Stimulated activated CD4-positive, alpha-beta T cell treated with anti-CD3 and anti-CD28 coated beads, Interleukin-2, amount 100 ng/mL, for 24 hours (primary cell): ENCODE measurements around the gene LBH.

Source experiments
- DNase-seq, 2 donors: peaks; one replicate each; pipeline ENCODE4 v3.0.0-alpha.2; 2020

The LBH gene

DNA sequence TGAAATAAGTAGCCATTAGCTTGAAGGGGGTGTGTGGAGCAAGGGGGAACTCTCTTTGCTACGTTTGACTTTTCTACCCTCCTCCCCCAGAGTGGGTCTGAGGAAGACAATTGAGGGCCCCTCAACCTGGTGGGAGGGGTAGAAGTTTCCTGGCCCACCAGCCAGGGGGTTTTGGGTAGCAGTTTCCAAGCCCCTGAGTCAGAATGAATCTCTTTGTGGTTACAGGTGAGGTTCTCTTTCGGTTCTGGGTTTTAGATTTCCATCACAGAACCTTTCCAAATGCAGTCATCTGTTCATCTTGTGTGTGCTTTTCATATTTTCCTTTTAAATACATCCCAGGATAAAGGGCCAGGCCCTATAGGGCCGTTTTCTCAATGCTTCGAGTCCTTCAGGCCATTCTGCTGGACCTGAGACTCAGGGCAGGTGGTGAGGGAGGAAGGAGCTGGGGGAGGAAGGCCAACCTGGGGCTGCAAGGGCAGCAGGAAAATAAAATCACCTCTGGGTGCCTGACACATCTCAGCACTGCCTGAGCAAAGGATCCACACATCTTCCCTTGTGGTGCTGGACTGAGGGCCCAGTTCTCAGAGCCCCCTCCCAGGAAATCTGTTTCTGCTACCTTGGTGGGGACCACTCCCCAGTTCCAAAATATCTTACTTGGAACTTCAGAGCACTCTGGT is 4.7 kb downstream of the LBH start:
- peak; percentile 54 to 70 for DNase-seq

DNA sequence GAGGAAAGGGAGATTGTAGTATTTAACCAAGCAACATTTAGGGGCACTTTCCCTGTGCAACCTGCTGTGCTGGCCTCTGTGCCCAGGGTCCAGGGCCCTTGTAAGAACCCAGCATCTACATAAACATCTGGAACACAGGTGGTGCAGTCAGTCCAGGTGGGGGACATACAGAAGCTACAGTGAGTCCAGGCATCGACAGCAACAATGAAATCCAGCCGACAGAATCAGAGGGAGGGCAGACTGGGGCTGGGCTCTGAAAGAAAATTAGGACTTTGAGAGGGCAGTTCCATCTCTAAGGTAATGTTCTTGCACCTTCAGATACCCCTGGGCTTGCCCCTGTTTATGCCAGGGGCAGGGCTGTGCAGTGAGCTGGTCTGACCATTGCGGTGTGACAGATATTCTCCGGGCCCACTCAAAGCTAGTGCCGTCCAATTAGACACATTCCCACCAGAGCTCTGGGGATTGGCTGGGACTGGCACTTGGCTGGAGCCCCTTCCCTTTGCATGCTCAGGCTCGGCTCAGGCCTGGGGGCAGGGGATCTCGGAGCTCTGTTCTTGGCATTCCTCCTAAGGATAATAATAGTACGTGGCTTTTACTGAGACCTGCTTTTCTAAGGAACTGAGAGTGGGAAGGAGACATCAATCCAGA is 5.4 kb downstream of the LBH start:
- DNase-seq: no peak

DNA sequence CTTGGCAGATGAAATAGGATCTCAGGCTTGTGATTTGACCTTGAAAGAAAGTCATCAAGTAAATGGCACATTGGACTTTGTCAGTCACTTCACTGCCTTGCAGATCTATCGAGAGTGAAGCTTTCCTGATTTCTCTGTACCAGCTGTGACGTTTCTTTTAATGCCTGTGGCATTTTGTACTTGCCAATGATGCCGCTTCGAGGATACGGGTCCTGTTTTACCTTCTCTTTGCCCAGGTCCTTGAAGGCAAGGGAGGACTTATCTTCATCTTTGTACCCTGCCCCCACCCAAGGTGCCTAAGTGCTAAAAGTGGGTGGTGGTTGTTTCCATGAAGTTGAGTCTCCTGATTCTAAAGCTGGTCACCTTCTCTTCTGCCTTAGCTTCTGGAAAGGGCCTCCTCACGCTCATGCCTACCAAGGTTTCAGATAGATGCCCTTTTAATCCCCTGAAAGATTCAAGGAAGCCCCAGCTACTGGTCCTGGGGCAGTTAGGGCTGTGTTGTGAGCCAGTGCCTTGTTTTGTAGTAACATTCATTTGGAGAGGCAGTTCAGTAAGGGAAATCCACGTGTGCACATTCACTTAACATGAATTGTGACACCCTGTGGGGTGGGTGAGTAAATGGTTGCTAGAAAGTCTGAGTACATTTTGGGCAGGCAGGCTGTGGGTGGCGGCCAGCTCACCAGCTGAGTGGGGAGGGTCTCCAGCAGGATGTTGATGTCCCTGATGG is 6.1 kb downstream of the LBH start:
- DNase-seq: peak in 1 of 2 donors; percentile 59

DNA sequence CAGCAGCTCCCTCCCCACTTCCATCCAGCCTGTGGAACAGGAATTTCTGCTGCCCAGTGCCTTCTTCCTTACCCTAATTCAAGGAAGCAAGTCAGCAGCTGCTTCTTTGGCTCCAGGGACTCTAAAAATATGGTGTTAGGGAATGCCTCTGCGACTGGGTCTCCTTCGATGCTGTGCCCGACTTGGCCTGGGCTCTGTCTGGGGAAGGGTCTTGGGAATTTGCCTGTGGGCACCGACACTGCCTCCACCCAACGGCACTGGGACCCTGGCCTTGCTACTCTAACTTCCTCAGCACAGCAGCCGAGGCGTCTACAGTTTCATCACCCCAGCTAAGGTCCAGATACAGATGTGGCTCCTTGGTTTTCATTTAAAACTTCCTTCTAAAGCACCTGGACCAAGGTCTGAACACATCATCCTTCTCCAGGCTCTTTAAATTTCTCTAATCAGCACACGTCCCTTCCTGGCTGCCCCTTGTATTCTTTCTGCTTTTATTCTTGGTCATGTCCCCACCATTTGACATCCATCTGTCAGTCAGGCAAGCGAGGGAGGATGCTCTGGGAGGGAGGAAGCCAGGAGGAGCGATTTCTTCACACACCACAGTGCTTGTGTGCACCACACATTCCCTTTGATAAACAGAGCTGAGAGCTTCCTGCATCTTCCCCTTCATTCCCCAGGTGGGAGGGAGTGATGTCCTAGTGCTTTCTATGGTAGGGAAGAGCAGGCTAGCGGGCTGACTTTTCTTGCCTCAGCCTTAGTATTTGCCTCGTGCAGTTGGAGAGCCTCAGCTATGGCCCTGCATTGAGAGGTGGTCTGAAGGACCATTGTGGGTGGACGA is 6.8 kb downstream of the LBH start:
- no peak for DNase-seq

DNA sequence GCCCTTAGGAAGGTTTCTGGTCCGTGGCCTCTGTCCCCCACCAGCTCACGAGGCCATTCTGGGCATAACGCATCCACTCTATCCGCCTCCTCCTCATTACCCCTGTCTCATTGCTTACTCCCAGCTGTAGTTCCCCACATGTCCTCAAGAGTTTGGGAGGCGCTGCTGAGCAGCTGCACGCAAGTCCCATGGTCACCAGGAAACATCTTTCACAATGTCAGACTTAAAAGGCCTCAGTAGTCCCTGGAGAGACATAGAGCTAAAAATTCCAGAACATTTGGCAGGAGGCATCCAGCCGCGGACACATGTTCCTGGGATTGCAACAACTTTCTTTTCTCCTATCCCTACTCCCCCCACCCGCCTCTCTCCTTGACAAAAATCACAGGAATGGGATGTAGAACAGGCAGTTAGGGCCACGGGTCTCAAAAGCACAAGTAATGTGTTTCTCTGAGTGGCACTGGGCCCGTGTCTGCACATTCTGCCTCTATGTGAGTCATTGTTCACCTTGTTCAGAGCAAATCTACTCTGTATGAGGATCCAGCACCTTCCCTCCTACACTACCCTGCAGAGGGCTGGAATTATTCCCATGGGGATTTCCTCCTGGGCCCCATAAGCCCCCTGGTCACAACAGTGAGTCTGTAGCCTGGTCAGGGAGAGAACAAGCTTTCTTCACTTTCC is 8.1 kb downstream of the LBH start:
- peak; percentile 74 to 81 for DNase-seq

DNA sequence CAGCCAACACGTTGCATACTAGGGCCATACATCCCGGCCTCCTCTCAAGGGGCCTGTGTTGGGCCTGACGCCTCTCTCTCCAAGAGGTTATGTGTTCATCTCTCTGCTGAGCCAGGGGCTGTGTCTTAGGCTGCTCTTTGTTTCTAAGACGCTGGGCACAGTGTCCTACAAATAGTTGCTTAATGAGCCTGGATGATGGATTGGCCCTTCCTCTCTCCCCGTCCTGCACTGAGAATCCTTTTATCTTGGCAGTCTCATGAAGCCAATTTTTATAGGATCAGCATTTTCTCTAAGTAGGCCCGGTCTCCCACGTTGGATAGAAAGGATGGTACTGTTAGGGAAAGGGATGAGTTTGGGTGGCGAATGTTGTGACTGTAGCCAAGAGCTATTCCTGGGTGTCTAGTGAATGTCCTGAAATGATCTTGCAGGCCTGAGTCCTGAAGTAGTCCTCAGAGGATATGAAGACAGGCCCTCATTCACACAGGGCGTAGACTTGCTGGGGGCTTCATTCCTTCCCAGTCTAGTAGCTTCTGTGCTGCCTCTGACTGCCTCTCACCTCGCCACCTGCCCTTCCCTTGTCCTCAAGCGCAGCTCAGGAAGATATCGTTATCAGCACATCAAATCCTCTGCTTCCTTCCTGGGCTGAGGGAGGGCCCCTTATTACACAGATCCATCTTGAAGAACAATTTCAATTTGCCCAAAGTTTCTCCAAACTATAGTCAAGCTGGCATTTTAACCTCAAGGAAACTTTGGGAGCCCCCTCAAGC is 8.8 kb downstream of the LBH start:
- no peak for DNase-seq

DNA sequence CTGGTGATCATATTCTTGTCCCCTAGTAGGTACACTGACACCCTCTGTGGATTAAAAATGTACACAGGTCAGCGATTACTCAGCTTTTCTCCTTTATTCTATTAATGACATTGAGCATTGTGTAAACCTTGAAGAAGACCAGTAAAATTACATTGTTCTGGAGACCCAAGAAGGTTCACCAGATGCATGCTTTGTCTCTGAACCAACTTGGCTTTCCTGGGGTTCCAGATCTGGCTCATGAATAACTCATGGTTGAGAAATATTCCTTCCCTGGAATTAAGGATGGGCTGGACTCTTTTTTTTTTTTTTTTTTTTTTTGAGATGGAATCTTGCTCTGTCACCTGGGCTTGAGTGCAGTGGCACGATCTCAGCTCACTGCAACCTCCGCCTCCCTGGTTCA is 11.9 kb downstream of the LBH start:
- no peak for DNase-seq

DNA sequence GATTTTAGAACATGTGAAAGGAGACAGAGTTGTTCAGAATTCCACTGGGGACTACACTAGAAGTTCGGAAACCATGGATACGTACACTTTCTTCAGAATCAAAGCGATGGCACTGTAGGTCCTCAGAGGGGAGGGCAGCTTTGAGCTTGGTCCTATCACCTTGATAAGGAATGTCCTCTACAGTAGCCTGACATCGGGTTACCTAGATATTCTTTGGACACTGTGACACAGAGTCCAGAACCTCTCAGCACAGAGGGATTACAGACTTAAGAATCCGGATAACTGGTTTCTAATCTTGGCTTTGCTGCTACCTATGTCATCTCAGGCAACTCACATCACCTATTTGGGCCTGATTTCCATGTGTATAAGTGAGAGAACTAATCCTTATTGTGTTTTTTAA is 14.0 kb downstream of the LBH start:
- no peak for DNase-seq

DNA sequence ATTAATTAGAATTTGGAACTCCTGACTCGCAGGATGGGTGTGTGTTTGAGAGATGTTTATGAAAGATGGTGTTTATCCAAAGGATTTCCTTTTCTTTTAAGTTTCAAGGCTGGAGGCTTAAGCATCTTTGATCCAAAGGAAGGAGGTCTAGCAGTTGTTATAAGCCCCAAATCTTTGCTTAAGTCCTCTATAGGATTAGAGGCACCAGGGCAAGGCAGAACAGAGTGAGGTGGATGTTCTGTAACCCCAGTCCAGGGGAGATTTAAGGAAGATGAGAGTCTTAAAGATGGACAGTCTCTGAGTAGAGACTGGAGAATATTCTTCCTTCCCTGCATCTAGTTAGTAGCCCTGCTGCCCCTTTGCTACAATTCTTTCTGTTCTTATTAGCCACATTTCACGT is 17.5 kb downstream of the LBH start:
- no peak for DNase-seq

DNA sequence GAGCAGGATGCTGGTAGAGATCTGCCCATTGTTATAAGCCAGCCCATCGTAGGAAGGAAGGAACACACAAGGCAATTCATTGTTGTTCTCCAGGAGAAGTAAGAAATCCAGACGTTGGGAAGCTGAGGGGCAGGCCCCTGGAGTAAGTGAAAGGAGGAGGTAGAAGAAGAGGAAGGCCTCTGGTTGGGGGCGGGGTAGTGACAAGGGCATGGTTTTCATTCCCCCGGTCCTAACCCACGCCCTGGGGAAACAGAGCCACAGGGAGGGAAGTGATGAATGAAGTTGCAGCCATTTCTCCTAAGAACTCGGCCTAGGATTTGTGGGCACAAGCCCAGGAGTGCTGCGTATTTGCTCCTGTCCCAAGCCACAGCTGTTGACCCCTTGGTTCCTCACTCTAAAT is 18.0 kb downstream of the LBH start:
- DNase-seq: no peak

DNA sequence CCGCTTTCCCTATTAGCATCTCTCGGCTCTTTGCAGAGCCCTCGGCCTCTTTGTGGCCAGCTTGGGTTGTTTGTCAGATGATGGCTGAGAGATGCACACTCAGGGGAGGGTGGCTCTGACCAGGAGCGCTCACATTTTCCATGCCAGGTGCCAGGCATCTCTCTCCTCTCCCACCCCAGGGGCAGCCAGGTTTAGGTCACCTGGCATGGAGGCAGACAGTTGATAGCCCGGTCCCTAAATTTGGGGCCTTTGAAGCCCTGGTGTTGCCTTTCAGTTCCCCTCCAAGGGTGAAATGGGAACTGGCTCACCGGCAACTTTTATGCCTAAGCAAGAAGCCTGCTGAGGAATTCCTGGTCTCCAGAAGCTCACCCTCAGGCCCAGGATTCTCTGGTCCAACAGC is 19.1 kb downstream of the LBH start:
- DNase-seq: no peak

DNA sequence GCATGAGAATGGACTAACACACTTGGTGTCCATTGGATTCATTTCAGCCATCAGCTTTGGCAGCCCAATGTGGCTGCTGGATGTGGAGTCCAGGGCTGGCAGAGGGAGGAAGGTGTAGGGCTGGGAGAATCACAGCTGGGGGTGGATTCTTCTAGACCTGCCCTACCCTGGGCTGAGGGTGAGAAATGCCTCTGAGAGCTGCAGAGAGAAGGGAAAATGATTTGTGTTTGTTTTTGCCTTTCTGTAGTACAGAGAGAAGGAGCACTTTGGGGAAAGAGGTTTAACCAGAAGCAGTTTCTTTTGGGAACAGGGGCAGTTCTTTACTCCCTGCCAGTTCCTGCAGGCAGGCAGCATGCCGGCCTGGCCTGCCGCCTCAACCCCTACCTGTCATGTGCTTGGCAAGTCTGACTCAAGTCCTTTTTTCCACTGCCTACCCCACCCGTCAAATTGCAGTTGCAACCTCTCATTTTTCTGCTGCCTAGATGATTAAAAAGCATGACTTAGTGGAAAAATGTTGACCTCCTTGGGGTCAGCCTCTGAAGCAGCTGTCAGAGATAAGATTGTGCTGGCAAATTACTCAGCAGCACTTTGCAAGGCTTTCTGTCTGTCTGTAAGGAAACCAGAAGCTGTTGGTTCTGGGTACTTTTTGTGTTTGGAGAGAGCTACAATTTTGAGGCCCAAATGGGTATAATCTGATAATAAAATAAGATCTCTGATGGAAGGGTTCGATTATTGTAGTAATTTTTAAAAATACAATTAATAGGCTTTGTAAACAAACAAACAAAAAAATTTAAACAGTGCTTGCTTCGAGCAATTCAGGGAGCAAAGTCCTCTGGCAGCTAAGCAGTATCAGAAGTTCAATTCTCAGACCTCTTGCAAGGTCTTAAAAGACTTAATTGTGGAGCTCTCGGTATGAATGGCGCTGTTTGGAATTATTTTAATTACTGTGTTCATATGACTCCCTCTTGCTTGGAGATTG is 21.7 kb downstream of the LBH start:
- DNase-seq: peak; percentile 69 to 76

DNA sequence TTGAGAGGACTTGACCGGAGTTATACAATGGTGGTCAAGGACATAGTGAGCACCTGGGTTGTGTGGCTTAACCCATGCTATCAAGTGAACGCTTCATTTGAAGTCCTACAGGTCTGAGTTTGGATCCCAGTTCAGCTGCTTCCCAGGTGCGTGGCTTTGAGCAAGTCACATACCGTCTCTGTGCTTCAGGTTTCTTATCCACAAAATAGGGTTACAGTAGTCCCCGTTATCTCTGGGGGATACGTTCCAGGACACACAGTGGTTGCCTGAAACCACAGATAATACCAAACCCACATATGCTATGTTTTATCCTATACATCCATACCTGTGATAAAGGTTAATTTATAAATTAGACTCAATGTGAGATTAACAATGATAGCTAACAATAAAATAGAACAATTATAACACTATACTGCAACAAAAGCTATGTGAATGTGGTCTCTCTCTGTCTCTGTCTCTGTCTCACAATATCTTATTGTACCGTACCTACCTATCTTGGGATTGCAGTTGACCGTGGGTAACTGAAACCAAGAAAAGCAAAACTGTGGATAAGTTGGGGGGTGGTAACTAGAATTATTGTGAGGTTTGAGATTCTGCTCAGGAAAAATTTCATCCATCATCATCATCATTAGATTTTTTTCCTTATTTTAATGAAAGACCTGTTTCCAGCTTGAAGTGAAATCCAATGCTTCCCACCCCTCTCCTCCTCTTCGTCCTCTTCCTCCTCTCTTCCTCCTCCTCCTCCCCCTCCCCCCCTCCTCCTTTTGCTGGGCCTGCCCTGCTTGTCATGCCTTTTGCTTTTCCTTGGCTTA is 22.7 kb downstream of the LBH start:
- no peak for DNase-seq

DNA sequence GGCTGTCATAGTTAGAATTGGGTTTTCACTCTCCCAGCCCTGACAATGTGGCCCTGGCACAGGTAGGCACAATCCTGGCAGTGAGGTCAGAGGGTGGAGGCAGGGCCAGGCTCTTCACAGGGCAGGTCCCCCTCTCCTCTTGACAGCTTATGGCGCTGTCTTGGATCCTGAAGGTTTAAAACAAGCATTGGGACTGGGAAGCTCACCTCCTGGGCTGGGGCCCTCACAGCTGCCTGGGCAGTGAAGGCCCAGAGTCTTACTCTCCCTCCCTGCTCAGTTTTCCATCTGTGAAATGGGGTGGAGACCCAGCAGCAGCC is 23.3 kb downstream of the LBH start:
- DNase-seq: no peak

DNA sequence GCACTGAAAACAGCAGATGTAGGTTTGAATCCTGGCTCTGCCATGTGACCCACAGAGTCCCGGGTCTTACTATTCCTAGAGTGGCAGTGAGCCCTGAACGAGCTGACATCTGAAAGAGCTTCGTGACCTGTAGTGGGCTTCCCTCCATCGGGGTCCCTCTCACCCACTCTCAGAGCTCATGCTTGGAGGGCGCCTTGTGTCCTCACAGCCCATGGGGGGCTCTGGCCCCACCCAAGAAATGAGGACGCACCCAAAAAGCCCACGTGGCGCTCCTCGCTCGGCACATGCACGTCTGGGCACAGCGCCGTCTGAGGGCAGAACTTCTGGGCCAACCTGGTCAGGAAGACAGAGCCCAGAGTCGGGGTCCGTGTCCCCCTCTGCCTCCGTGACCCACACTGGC is 23.7 kb downstream of the LBH start:
- DNase-seq: no peak

DNA sequence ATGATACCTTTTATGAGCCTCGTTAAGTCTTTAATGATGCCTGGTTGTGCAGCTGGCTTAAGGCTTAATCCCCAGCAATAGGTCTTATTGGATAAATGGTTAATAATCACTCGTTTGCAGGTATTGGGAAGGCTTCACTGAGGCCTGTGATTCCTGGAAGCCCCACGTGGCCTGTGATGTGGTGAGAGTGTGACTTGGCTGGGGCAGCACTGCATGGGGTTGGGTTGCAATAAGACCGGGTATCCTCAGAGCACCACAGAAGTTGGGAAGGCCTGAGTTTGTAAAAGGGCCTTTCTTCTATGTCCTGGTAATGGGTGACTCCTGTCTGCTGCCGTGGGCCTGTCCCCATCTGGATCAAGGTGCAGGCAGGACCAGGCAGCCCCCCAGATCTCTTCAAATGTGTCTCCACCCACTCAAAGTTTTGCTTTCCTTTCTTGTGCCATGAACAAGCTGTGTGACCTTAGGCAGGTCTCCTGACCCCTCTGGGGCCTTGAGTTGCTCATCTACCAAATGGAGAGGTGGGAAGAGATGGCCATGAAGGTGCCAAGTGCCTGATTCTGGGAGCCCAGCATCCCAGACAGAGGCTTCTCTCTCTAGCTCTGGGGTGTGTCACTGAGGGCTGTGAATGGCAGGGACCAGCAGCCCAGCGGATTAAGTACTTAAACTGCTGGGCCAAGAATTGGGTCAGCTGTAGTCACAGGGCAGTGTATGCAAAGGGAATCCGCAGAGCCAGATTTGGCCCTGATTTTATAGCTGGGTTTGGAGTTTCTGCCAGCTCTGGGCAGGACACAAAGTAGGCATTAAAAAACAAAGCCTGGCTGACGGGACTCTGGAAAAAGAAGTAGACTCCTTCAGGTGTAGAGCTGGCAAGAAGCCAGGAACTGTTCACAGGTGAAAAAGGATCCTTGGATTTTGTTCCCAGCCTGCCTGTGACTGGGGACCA is 24.4 kb downstream of the LBH start:
- no peak for DNase-seq

DNA sequence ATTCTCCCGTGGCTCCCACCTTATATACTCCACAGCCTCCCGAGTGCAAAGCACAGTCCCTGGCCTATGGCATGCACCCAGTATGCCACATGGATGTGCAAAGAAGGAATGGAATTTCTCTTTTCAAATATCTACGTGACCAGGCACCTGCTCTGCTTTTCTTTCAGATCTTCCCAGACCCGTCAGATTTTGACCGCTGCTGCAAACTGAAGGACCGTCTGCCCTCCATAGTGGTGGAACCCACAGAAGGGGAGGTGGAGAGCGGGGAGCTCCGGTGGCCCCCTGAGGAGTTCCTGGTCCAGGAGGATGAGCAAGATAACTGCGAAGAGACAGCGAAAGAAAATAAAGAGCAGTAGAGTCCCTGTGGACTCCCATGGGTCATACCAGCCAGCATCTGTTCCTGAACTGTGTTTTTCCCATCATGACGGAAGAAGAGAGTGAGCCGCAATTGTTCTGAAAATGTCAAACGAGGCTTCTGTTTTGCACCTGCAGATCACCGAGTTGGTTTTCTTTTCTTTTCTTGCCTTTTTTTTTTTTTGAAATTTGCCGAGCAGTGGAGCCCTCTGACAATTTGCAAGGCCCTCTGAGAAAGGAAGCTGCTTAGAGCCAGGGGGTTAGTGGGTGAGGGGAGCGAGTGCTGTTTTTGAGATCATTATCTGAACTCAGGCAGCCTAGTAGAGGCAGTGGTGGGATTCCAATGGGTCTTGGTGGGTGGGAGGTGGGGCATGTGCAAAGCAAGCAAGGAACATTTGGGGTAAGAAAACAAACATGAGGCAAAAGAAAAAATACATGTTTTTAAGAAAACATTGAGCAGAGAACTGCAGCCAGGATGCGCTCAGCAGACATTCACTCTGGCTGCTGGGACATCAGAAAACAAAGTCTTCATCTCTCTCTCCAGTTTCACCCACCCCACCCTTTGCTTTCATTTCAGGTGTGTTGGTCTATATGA is 26.2 kb downstream of the LBH start:
- no peak for DNase-seq

DNA sequence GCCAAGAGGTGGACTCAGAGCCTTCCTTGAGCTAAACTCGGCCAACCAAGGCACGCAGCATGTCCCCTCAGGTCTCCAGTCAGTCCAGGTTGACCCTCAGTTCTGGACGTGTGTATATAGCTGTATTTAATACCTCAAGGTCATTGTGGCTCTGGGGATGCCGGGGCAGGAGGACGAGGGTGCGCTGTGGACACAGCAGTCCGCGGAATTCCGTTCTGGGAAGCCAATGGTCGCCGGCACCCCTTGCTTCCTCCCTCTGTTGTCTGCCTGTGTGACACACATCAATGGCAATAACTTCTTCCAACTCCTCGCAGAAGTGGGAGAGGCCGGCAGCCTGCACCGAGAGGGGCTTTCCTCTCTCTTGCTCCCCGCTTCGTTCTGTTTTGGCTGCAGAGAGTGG is 27.7 kb downstream of the LBH start:
- no peak for DNase-seq
